Stomach (tissue), 9 donors: ENCODE results near the gene SESN3. TPM values are rescaled to one million over a fixed set of nuclear protein-coding genes. Genes with fewer than 3 reads are reported as not detected.

ENCODE experiments used
- DNase-seq, 2 donors: peaks; one replicate each; pipeline versions ENCODE4 v3.0.0 to v3.0.0-alpha.2; 2013 to 2019
- H3K27ac ChIP-seq, 5 donors: fragments of 200-600 bp in 4 of 5; sonication (generic) in 4 of 5; one replicate each; pipeline ENCODE4 v1.5.1; 2013 to 2019; ENCODE audit warnings: mild to moderate bottlenecking in 1 of 5, moderate library complexity in 1 of 5
- H3K27me3 ChIP-seq, 3 donors: fragments of 200-600 bp; sonication (generic); one replicate each; pipeline ENCODE4 v1.5.1; 2017 to 2019; ENCODE audit warnings: mixed run types in 1 of 3
- H3K36me3 ChIP-seq, 4 donors: fragments of 200-600 bp; sonication (generic); 1 replicate in 3 of 4; 2 replicates in 1 of 4; pipeline ENCODE4 v1.5.1; 2016 to 2019
- H3K4me1 ChIP-seq, 4 donors: fragments of 200-600 bp; sonication (generic); one replicate each; pipeline ENCODE4 v1.5.1; 2016 to 2019
- H3K4me3 ChIP-seq, 4 donors: fragments of 200-600 bp; sonication (generic) in 3 of 4; one replicate each; pipeline ENCODE4 v1.5.1; 2016 to 2019; ENCODE audit warnings: mild to moderate bottlenecking in 1 of 4
- H3K9me3 ChIP-seq, 4 donors: fragments of 200-600 bp; sonication (generic); one replicate each; pipeline ENCODE4 v1.5.1; 2016 to 2019
- EP300 ChIP-seq: sonication (generic); formaldehyde crosslinking; IDR thresholded peaks from one replicate; pipeline ENCODE4 v1.6.1; 2017; ENCODE audit warnings: antibody characterized with exemption
- POLR2A ChIP-seq, 4 donors: fragments of 450-650 bp; IDR thresholded peaks; one replicate each; pipeline ENCODE4 v1.6.1; 2016; ENCODE audit warnings: antibody characterized with exemption in 4 of 4, control low read depth in 2 of 4, mild to moderate bottlenecking in 1 of 4, moderate library complexity in 1 of 4
- POLR2AphosphoS5 ChIP-seq, 3 donors: sonication (generic); formaldehyde crosslinking; IDR thresholded peaks; one replicate each; pipeline ENCODE4 v1.6.1; 2016; ENCODE audit warnings: antibody characterized with exemption in 3 of 3
- WGBS, 5 donors: extraction: QIAGEN DNeasy Blood & Tissue Kit in 3 of 5; methylation state at CpG; one replicate each; pipeline versions ENCODE4 v1.1.5 to v1.1.7; 2013 to 2018; 5-methylcytosine and 5-hydroxymethylcytosine counted together
- intact Hi-C: fragments of 100-400 bp; cut with DNase I; formaldehyde crosslinking; loops from one replicate; pipeline ENCODE4 v1.15.1; 2023; ENCODE audit warnings: low total_unique reads
- polyA plus RNA-seq, 3 donors: library from polyadenylated mRNA; stranded (reverse); fragments of 200-250 nt; gene quantifications; one replicate each; pipeline ENCODE4 v1.2.3, GENCODE V29; 2013
- total RNA-seq, 5 donors: library from RNA; depleted of rRNA; stranded (reverse); fragments of >200 nt; gene quantifications; one replicate each; pipeline versions ENCODE4 v1.1.0 to v1.2.3, GENCODE V29; 2014 to 2016
- TF ChIP-seq, protein P1 (sequence below), 7 experiments: fragments of 450-650 bp in 4 of 7; fragments of 200-600 bp in 3 of 7; sonication (generic) in 3 of 7; IDR thresholded peaks; one replicate each; pipeline ENCODE4 v1.5.1; 2016 to 2019; ENCODE audit warnings: antibody characterized with exemption in 7 of 7, control low read depth in 2 of 7, mild to moderate bottlenecking in 1 of 7
- donor health status: healthy with polysubstance abuse.
- donor health status: Bipolar disorder and iron deficiency.
- donor health status: healthy.

The SESN3 gene
- total and polyA plus RNA-seq, 8 donors: 2.7 to 43.7 (median 6.0) TPM

DNA sequence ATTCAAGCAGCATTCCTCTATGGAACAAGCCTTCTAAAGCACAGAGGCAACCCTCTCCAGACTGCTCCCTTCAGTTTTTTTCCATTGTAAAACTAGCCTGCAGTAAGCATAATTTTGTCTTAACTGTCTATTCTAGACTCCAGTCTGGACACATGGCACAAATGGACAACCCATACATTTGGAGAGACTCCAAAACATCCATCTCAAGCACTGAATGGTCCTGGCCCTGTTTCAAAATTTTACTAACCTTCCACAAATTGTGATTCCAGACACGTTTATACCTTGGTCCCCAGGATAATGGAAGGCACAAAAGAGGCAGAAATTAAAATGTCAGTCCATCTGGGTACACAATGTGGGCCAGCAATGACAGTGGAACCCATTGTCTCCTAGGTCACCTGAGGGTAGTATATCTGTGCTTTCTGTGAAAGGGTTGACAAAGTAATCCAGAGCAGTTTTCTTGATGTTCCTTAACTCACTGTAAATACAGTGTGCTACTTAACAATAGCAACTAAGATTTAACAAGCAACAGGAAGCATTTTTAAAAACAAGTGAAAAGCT is 16.2 kb upstream of the SESN3 start:
- no peaks in the 10 kb centered on the region for H3K4me1 ChIP-seq
- no peak overlapping the region for H3K4me3 ChIP-seq
- H3K27ac ChIP-seq: no peak overlapping the region
- H3K27me3 ChIP-seq: no peaks in the 10 kb centered on the region
- H3K36me3 ChIP-seq: no peaks in the 10 kb centered on the region
- TF ChIP-seq, protein P1, sequence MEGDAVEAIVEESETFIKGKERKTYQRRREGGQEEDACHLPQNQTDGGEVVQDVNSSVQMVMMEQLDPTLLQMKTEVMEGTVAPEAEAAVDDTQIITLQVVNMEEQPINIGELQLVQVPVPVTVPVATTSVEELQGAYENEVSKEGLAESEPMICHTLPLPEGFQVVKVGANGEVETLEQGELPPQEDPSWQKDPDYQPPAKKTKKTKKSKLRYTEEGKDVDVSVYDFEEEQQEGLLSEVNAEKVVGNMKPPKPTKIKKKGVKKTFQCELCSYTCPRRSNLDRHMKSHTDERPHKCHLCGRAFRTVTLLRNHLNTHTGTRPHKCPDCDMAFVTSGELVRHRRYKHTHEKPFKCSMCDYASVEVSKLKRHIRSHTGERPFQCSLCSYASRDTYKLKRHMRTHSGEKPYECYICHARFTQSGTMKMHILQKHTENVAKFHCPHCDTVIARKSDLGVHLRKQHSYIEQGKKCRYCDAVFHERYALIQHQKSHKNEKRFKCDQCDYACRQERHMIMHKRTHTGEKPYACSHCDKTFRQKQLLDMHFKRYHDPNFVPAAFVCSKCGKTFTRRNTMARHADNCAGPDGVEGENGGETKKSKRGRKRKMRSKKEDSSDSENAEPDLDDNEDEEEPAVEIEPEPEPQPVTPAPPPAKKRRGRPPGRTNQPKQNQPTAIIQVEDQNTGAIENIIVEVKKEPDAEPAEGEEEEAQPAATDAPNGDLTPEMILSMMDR (IDR thresholded peaks at IDR 0.05): no peak
- DNase-seq: no peak
- no peaks in the 10 kb centered on the region for H3K9me3 ChIP-seq
- intact Hi-C loops: no loop called here
- WGBS, 5 donors: 53 to 83% (median 68%) methylated on average over 1 of the region's 1 CpG

DNA sequence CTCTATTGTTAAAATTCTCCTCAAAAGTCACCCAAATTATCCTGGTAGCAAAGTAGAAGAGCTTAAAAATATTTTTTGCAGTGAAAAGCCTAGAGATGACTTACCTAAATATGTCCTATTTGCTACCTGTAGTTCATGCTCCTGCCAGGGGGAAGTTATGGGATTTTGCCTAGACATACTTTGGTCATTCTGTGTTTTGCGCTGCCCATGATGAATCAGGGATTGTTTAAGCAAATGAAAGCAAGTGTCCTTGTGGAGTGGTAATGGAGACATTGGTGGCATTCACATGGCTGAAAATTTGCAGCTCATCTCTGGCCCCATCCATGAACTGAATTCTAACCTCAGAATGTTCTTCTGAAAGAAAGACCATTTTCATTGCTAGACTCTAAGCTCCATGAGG is 14.6 kb upstream of the SESN3 start:
- TF ChIP-seq POLR2A (IDR thresholded peaks at IDR 0.05) (no peak), POLR2AphosphoS5 (IDR thresholded peaks at IDR 0.05) (no peak), EP300 (no peak)
- TF ChIP-seq, protein P1 (IDR thresholded peaks at IDR 0.05): no peak
- peaks cover 0 to 7% (median 0%) of the 10 kb centered on the region in 4 donors for H3K4me1 ChIP-seq
- no peak for DNase-seq
- H3K9me3 ChIP-seq: no peaks in the 10 kb centered on the region
- H3K27ac ChIP-seq: no peak overlapping the region
- H3K27me3 ChIP-seq: no peaks in the 10 kb centered on the region
- H3K36me3 ChIP-seq: no peaks in the 10 kb centered on the region
- 95 to 100% (median 100%) methylated on average over 1 of the region's 1 CpG for WGBS, 5 donors
- H3K4me3 ChIP-seq: no peak overlapping the region
- intact Hi-C loops: no loop called here

DNA sequence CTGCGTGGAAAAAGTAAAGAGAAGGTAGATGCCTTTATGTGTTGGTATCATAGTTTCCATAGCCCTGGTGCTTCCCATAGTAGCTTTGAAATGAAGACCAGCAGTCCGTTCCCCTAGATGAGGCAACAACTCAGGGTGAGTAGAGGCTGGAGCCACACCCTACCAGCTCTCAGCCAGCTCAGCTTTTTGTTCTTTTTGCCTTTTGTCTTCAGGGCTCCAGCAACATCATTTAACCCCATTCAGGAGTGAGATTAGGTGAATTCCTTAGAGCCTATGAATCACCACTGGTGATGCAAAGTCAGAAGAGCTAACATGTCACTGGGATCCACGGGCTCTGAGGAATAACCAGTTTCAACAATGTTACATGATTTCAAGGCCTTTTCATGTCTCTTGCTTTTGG is 14.0 kb upstream of the SESN3 start:
- Histone ChIP-seq H3K27me3 (no peaks in the 10 kb centered on the region), H3K4me1 (peaks cover 0 to 7% (median 0%) of the 10 kb centered on the region in 4 donors), H3K27ac (no peak overlapping the region), H3K9me3 (no peaks in the 10 kb centered on the region), H3K36me3 (no peaks in the 10 kb centered on the region), H3K4me3 (no peak overlapping the region)
- WGBS, 5 donors: 39 to 68% (median 50%) methylated on average over 2 to 3 of the region's 3 CpGs
- intact Hi-C loops: no loop called here
- DNase-seq: no peak
- TF ChIP-seq EP300: no peak
- TF ChIP-seq, protein P1 (IDR thresholded peaks at IDR 0.05): no peak
- TF ChIP-seq POLR2AphosphoS5 (IDR thresholded peaks at IDR 0.05): no peak
- no peak for TF ChIP-seq POLR2A (IDR thresholded peaks at IDR 0.05)

DNA sequence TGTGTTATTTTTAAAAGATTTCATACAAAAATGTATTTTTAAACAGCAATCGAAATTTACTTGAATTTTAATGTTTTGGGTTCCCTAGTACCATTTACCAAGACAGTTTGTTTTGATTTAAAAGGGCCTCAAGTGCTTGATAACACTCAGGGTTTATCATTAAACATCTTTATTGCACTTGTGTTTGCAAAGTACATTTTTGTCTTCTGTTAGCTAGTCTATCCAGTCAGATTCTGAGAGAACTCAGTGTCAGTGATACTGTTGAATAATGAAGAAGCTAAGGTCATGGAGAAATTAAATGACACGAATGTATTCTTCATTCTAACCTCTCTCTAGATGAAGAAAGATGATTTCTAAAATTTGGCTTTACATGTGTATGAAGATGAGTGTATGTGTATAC is 12.7 kb upstream of the SESN3 start:
- TF ChIP-seq POLR2A (IDR thresholded peaks at IDR 0.05): no peak
- 66 to 79% (median 70%) methylated on average over 2 of the region's 2 CpGs for WGBS, 5 donors
- H3K4me1 ChIP-seq: peaks cover 0 to 7% (median 0%) of the 10 kb centered on the region in 4 donors
- intact Hi-C loops: no loop called here
- no peaks in the 10 kb centered on the region for H3K9me3 ChIP-seq
- H3K27me3 ChIP-seq: no peaks in the 10 kb centered on the region
- no peaks in the 10 kb centered on the region for H3K36me3 ChIP-seq
- no peak overlapping the region for H3K4me3 ChIP-seq
- no peak overlapping the region for H3K27ac ChIP-seq
- DNase-seq: no peak

DNA sequence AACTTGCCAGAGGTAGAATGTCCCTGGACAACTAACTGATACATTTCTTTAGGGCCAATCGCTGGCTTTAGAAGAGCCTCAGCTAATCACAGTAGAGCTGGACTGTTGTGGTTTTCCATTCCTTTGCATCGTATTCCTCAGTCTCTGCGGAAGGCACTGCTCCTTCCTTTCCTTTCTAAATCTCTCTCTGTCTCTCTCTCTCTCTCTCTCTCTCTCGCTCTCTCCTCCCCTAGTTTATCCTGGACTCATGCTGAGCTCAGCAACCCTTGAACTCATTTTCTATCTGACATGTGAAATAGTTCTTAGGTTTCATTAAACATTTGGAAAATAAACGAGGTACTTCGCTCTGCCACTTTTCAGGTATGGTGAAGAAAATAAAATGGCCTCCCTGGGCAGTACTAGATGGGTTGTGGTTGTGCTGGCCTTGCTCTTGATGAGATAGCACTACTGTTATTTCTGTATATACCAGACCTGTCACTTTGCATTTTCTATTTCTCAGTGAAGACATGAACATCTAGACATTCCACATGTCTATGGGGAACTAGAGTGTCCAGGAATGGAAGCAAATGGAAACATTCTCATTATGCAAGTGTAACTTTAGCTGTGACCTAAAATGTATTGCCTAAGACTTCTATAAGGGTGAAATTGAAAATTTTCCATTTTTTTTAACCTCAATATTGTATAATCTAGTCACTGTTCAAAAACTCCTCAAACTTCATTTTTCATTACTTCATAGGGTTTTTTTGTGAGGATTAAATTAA is 12.0 kb upstream of the SESN3 start:
- Histone ChIP-seq H3K9me3 (no peaks in the 10 kb centered on the region), H3K4me3 (no peak overlapping the region), H3K4me1 (peaks cover 0 to 7% (median 0%) of the 10 kb centered on the region in 4 donors), H3K27me3 (no peaks in the 10 kb centered on the region), H3K36me3 (no peaks in the 10 kb centered on the region), H3K27ac (no peak overlapping the region)
- TF ChIP-seq, protein P1 (IDR thresholded peaks at IDR 0.05): no peak
- TF ChIP-seq EP300 (no peak), POLR2AphosphoS5 (IDR thresholded peaks at IDR 0.05) (no peak), POLR2A (IDR thresholded peaks at IDR 0.05) (no peak)
- no peak for DNase-seq
- WGBS, 5 donors: 83 to 91% (median 89%) methylated on average over 6 of the region's 6 CpGs
- intact Hi-C loops: no loop called here
